ENCODE measurements around the gene SPTBN4.

The SPTBN4 gene

DNA sequence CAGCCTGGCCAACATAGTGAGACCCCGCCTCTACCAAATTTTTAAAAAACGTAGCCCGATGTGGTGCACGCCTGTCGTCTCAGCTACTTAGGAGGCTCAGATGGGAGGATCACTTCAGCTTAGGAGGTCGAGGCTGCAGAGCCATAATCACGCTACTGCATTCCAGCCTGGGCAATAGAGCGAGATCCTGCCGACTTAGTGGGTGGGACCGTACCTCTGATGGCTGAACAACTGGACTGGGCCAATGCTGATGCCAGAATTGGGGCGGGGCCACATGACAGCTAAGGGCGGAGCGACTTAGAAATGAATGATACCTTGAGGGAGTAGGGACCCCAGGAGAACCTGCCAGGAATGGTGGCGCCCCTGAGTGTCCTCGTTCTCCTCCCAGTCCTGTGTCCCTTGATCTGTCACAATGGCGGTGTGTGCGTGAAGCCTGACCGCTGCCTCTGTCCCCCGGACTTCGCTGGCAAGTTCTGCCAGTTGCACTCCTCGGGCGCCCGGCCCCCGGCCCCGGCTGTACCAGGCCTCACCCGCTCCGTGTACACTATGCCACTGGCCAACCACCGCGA is 137.9 kb downstream of the SPTBN4 start:
- DNase-seq (ENCODE audit: low spot score), result no peak

DNA sequence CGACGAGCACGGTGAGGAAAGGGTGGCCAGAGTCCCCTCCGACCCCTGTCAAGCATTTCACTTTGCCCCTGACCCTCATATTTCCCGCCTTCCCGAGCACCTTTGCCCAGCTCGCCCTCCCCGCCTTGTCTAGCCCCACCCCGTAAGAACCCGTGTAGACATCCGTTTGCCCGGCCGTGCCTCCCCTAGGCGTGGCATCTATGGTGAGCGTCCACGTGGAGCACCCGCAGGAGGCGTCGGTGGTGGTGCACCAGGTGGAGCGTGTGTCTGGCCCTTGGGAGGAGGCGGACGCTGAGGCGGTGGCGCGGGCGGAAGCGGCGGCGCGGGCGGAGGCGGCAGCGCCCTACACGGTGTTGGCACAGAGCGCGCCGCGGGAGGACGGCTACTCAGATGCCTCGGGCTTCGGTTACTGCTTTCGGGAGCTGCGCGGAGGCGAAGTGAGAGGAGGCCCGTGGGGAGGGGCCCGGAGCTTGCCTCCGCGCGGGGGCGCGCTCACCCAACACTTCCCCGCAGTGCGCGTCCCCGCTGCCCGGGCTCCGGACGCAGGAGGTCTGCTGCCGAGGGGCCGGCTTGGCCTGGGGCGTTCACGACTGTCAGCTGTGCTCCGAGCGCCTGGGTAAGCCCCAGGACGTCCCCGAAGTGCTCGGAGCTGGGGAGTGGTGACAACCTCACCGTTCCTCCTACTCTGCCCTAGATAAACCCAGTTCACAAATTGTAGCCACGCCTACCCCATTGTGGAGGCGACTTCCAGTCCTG is 138.6 kb downstream of the SPTBN4 start:
- DNase-seq (ENCODE audit: low spot score), result no peak

DNA sequence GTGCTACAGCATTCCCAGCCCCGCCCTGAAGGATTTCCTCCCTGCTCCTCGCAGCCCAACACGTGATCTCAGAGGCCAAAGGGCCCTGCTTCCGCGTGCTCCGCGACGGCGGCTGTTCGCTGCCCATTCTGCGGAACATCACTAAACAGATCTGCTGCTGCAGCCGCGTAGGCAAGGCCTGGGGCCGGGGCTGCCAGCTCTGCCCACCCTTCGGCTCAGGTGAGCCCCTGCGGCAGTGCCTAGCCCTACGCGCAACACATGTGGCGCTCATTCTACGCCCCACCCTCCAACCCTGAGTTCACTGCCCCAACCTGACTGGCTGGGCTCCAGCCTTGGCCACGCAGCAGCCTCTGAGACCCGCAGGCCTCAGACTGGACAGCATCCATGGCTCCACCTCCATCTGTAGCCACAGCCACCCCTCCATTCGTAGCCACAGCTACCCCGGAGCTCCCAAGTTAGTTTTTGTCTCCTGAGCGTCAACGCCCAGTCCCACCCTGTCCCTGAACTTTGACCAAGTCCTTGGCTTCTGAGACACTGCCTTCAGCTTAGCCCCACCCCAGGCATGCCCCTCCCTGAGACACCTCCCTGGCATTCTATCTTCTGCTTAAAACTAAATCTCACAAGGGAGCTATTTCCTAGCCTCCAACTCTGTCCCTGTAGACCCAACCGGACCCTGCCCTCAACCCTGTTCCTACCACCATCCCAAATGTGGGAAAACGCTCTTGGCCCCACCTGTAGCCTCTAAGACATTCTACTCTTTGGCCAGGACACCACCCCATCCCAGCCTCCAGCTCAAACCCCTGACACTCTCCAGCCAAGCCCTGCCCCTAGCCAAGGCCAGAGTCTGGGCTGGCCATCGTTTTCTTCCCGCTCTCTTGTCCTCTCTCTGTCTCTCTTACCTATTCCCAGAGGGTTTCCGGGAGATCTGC is 140.8 kb downstream of the SPTBN4 start:
- no peak for DNase-seq (ENCODE audit: low spot score)

DNA sequence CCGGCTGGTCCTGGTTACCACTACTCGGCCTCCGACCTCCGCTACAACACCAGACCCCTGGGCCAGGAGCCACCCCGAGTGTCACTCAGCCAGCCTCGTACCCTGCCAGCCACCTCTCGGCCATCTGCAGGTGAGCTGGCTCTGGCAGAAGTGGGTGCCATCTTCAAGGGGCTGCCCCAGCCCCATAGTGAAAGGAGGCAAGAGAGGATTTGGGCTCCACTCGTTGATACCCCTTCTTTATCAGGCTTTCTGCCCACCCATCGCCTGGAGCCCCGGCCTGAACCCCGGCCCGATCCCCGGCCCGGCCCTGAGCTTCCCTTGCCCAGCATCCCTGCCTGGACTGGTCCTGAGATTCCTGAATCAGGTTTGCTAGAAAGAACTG is 141.4 kb downstream of the SPTBN4 start:
- DNase-seq (ENCODE audit: low spot score), result no peak

- no peak for DNase-seq (ENCODE audit: low spot score)
These were observed 142.2 kb downstream of the SPTBN4 start for GRCh38 chr19:40608957-40609356.

DNA sequence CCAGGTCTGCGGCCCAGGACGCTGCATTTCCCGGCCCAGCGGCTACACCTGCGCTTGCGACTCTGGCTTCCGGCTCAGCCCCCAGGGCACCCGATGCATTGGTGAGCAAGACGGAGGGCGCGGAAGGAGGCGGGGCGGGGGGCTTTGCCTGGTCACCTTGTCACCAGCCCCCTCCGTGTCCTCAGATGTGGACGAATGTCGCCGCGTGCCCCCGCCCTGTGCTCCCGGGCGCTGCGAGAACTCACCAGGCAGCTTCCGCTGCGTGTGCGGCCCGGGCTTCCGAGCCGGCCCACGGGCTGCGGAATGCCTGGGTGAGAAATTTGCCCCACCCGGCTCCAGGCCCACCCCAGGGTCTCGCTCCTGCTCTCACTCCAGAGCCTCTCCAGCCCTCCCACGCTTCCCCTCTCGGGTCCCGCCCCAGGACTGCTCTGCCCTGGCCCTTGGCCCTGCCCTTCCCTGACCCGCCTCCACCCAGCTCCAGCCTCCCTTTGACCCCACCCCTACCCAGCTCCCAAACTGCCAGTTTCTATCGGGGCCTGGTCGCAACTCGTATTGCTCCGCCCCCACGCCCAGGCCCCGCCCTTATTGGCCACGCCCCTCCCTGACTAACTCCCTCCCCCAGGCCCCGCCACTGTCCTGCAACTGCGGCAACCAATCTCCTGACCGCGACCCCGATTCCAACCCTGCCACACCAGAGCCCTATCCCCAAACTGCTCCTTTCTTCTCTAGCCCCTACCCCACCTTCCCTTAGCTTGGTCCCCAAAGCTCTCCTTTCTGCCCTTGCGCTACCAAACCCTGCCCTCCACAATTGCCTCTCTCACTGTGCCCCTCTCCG is 143.0 kb downstream of the SPTBN4 start:
- DNase-seq (ENCODE audit: low spot score), result no peak

- DNase-seq (ENCODE audit: low spot score), result no peak
These were observed 143.7 kb downstream of the SPTBN4 start for GRCh38 chr19:40610396-40611064.

GRCh38 chr19:40611096-40611495 is 144.3 kb downstream of the SPTBN4 start:
- DNase-seq (ENCODE audit: low spot score), result no peak

DNA sequence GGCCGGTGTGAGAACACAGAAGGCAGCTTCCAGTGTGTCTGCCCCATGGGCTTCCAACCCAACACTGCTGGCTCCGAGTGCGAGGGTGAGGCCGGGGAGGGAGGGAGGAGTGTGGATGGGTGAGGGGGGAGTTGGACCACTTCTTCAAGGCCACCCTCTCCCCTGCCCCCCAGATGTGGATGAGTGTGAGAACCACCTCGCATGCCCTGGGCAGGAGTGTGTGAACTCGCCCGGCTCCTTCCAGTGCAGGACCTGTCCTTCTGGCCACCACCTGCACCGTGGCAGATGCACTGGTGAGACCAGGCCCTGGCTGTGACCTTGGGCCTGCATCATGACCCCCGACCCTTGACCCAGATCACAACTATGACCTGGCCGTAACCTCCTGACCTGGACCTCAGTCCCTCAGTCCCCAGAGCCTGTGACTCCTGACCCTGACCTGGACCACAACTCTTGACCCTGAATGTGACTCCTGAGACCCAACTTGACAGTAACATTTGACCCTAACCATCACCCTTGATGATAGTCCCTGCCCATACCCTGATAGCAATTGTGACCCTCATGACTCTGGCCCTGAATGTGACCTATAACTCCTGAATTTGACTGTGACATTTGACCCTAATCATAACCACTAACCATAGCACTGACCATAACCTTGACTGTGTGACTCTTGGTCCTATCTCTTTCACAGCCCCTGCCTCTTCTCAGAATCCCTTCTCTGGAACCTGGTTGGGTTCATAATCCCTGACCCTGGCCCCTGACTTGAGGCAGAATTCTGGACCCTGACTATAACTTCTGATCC is 145.3 kb downstream of the SPTBN4 start:
- no peak for DNase-seq (ENCODE audit: low spot score)

GRCh38 chr19:40612831-40613689 is 146.3 kb downstream of the SPTBN4 start:
- DNase-seq (ENCODE audit: low spot score), result no peak

DNA sequence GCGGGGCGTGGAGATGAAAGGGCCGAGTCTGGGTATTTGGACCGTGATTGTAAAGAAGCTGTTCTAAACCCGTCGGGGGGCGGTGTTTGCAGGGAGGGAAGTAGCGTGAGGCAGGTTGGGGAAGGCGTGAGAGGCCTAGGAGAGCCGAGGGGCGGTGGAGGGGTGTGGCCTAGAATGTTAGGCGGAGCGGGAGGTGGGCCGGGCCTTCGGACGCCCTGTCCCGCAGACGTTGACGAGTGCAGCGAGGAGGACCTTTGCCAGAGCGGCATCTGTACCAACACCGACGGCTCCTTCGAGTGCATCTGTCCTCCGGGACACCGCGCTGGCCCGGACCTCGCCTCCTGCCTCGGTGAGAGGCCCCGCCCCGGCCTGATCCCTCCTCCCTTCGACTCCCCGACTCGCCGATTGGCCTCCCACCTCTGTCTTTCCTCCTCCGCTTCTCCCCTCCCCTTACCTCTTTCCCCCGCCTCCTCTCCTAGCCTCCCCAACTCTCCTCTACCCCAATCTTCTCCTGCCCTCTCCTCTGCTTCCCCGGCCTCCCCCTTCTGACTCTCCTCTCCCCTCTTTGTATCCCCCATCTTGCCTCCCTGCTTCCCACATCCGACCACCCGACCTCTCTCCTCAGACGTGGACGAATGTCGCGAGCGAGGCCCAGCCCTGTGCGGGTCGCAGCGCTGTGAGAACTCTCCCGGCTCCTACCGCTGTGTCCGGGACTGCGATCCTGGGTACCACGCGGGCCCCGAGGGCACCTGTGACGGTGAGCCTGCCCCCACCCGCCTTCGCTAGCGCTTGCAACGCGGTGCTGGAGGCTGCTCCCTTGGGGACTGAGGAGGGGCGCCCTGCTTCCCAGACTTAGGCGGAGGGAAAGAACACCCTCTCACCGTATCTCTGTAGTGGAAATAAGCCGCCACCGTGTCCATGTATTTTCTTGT is 147.2 kb downstream of the SPTBN4 start:
- DNase-seq (ENCODE audit: low spot score), result no peak

DNA sequence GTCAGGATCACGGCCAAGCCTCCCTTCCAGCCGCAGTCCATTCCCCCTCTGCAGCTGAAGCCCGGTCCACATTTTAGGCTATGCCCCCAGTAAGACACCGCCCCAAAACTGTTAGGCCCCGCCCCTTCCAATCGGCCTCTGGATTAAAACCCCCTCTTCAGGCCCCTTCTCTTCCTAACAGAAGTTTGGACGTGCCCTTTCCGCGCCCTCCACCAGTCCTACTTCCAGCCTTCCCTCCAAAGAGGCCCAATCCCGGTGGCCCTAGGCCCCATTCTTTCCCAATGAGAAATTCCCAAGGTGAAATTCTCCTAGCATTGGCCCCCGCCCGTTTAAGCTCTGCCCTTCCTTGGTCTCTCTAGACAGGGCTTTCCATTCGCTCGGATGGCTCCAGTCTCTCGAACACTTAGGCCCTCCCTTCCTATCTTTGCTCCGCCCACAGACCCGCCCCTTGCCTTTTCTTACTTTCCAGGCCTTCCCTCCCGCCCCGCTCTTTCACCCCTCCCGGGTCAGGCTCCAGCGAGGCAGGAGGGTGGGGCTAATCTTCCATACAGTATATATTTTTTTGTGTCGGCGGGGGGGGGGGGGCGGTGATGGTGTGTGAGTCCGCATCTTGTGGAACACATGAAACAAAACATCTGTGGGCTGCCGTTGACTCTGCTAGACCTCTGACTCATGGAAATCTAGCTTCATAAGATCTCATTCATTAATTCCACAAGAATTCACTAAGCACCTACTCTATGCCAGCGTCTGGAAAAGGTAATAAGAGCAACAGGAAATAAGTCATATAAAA is 148.0 kb downstream of the SPTBN4 start:
- no peak for DNase-seq (ENCODE audit: low spot score)

DNA sequence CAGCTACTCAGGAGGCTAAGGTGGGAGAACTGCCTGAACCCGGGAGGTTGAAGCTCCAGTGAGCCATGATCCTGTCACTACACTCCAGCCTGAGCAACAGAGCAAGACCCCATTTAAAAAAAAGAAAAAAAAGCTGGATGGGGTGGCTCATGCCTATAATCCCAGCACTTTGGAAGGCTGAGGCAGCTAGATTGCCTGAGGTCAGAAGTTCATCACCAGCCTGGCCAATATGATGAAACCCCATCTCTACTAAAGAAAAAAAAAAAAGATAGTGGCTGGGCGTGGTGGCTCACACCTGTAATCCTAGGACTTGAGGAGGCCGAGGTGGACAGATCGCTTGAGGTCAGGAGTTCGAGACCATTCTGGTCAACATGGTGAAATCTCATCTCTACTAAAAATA is 149.4 kb downstream of the SPTBN4 start:
- no peak for DNase-seq (ENCODE audit: low spot score)

DNA sequence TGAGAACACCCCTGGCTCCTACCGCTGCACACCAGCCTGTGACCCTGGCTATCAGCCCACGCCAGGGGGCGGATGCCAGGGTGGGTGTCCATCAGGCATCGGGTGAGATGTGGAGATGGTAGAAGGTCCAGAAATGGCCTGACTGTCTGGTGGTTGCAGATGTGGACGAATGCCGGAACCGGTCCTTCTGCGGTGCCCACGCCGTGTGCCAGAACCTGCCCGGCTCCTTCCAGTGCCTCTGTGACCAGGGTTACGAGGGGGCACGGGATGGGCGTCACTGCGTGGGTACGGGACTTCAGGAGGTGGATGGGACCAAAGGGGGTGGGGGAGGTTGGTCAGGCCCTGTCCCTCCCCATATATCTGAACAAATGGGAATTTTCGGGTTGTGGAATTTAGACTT is 150.1 kb downstream of the SPTBN4 start:
- DNase-seq (ENCODE audit: low spot score), result no peak

DNA sequence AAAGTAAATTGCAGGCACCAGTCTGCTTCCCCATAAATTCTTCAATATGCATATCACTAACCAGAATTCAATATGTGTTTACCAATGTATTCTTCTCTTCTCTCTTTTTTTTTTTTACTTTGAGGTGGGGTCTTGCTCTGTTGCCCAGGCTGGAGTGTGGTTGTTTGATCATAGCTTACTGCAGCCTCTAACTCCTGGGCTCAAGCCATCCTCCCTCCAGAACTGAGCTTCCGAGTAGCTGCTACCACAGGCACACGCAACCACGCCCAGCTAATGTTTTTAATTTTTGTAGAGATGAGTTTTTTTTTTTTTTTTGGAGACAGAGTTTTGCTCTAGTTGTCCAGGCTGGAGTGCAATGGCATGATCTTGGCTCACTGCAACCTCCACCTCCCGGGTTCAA is 151.2 kb downstream of the SPTBN4 start:
- no peak for DNase-seq (ENCODE audit: low spot score)

DNA sequence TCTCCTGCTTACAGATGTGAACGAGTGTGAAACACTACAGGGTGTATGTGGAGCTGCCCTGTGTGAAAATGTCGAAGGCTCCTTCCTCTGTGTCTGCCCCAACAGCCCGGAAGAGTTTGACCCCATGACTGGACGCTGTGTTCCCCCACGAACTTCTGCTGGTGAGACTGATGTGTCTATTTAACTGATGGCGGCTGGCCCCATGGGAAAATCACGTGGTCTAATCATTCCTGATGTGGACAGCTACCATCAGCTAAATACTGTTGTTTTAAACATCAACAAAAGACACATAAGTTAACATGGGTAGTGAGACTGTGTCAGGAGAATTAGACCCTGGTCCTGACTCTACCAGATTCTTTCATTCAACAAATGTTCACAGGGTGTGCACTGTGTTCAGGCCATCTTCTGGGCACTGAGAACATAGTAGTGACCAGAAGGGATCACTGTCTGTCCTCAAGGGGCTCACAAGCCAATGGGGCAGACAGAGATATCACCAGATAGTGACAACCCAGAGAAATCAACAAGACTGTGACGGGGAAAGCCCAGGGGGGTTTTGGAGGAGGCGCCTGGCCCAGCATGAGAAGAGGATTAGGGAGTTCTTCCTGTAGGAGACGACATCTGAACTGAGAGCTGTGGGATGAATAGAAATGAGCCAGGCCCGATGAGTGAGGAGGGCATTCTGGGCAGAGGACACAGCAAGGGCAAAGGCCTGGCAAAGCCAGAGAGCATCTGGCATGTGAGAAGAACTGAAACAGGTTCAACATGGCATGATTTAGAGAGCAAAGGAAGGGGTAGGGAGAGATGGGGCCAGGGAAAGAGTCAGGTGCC is 152.7 kb downstream of the SPTBN4 start:
- no peak for DNase-seq (ENCODE audit: low spot score)

DNA sequence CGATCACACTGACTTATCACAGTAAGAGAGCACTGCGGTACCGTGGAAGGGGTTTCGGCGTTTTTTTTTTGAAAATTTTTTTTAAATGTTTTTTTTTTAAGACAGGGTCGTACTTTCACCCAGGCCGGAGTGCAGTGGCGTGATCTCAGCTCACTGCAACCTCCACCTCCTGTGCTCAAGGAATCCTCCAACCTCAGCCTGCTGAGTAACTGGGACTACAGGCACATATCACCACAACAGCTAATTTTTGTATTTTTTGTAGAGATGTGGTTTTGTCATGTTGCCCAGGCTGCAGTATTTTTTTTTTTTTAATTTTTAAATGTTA is 153.3 kb downstream of the SPTBN4 start:
- DNase-seq (ENCODE audit: low spot score), result no peak

All from putamen (tissue), 1 donor.